C4-2B (cell line): ENCODE data around the gene NRG3.

Experiments
- CTCF ChIP-seq: fragments of 450-650 bp; conservative IDR thresholded peaks from 2 replicates; pipeline ENCODE4 v1.5.1; 2017; ENCODE audit warnings: mild to moderate bottlenecking
- ZFX ChIP-seq: fragments of 450-650 bp; IDR thresholded peaks from 2 replicates; pipeline ENCODE4 v1.6.1; 2017

GRCh38 chr10:82171899-82172298 lies 296.9 kb downstream of the NRG3 start:
- no peak for TF ChIP-seq CTCF
- TF ChIP-seq ZFX = no peak
